ENCODE data around the gene CP. TPM values are rescaled to one million over a fixed set of nuclear protein-coding genes. Genes with fewer than 3 reads are reported as not detected.
A peak's percentile ranks its signal among the peaks of the same experiment; 100 is the strongest.

CP gene
- polyA plus RNA-seq, 1 donor (not counting 4 experiments of a cell fraction or from before 2014, with no cell fraction given): 0.03 TPM

DNA sequence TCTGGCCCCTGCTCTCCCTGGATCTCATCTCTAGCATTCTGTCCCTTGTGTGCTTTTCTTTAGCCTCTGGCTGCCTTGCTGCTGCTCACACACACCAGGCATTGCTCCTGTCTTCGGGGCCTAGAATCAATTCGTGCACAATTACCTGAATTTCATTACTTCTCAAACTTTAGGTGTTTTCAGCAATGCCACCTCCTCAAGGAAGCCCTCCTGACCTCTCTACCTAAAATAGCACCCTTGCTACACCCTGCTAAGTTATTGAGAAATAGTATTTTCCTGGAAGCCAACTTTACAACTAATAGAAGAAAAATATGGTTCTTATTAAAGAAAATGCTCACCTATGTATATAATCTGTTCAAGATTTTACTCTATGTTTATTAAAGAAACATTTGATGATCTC, 40.4 kb downstream of the CP start:
- dilution Hi-C loops (cut with MboI; ENCODE audit: extremely low pct_ligation_motif_present, low sequenced_read_pairs): no loop called here
- Histone ChIP-seq H3K79me2 (ENCODE audit: control insufficient read depth, insufficient read depth, low read length) (no peaks in the 10 kb centered on the region), H3K9me1 (ENCODE audit: control insufficient read depth, extremely low read depth, insufficient read depth, low read length) (no peaks in the 10 kb centered on the region), H3K9ac (ENCODE audit: control insufficient read depth, extremely low read depth, insufficient read depth, low read length) (no peak overlapping the region), H2AFZ (ENCODE audit: control insufficient read depth, low read length) (no peak overlapping the region), H3K9me3 (ENCODE audit: control insufficient read depth, low read depth, low read length) (no peaks in the 10 kb centered on the region), H3K27ac (ENCODE audit: control insufficient read depth, insufficient read depth, low read length) (no peak overlapping the region), H3K36me3 (ENCODE audit: control insufficient read depth in 2 of 2, extremely low read depth in 1 of 2, insufficient read depth in 2 of 2, low read length in 2 of 2) (peaks cover 0 to 1% of the 10 kb centered on the region in 2 experiments), H3K27me3 (ENCODE audit: control insufficient read depth, extremely low read depth, insufficient read depth, low read length) (no peaks in the 10 kb centered on the region), H3K4me2 (ENCODE audit: control insufficient read depth, extremely low read depth, insufficient read depth, low read depth, low read length) (no peak overlapping the region), H3K4me1 (ENCODE audit: control insufficient read depth, extremely low read depth, insufficient read depth, low read length) (no peaks in the 10 kb centered on the region), H4K20me1 (ENCODE audit: control insufficient read depth, extremely low read depth, insufficient read depth, low read length) (no peaks in the 10 kb centered on the region), H3K4me3 (ENCODE audit: control insufficient read depth in 2 of 3, extremely low read depth in 1 of 3, insufficient read depth in 2 of 3, low read depth in 1 of 3, low read length in 3 of 3) (no peak overlapping the region)
- TF ChIP-seq, protein P1, sequence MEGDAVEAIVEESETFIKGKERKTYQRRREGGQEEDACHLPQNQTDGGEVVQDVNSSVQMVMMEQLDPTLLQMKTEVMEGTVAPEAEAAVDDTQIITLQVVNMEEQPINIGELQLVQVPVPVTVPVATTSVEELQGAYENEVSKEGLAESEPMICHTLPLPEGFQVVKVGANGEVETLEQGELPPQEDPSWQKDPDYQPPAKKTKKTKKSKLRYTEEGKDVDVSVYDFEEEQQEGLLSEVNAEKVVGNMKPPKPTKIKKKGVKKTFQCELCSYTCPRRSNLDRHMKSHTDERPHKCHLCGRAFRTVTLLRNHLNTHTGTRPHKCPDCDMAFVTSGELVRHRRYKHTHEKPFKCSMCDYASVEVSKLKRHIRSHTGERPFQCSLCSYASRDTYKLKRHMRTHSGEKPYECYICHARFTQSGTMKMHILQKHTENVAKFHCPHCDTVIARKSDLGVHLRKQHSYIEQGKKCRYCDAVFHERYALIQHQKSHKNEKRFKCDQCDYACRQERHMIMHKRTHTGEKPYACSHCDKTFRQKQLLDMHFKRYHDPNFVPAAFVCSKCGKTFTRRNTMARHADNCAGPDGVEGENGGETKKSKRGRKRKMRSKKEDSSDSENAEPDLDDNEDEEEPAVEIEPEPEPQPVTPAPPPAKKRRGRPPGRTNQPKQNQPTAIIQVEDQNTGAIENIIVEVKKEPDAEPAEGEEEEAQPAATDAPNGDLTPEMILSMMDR (optimal IDR thresholded peaks at IDR 0.05 in 1 of 3, IDR thresholded peaks at IDR 0.05 in 1 of 3, conservative IDR thresholded peaks at IDR 0.05 in 1 of 3; ENCODE audit: extremely low read depth in 1 of 3, insufficient read depth in 2 of 3, low read length in 3 of 3): no peak
- TF ChIP-seq EZH2 (IDR thresholded peaks at IDR 0.05; ENCODE audit: low read length): no peak
- DNase-seq (ENCODE audit: low read depth, low spot score) (no peak), FAIRE-seq (no peak)

DNA sequence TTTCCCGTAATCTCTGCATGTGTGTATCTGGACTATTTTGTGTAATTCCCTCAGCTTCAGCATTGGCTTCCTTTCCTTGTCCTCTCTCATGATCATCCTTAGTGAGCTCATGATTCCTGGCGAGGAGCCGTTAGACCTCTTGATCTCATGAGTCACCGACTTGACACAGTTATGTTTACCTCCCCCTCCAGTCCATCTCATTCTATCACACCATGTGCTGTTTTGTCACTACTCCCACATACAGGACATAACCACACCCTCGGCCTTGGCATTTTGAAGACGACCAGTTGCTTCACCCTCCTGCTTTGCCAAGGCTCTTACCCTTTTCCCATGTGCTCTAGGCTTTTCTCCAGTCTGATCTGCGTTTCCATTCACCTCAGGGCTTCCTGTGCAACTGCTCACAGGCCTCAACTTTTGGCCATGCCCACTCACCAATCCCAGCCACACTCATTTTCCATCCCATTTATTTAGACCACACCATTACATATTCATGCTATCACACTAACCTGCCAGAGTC, 41.5 kb downstream of the CP start:
- FAIRE-seq (peak; percentile 58), DNase-seq (ENCODE audit: low read depth, low spot score) (peak; percentile 28)
- no peak overlapping the region for H3K4me3 ChIP-seq (ENCODE audit: control insufficient read depth in 2 of 3, extremely low read depth in 1 of 3, insufficient read depth in 2 of 3, low read depth in 1 of 3, low read length in 3 of 3)
- dilution Hi-C loops (cut with MboI; ENCODE audit: extremely low pct_ligation_motif_present, low sequenced_read_pairs): no loop called here
- H3K9ac ChIP-seq (ENCODE audit: control insufficient read depth, extremely low read depth, insufficient read depth, low read length): no peak overlapping the region
- TF ChIP-seq, protein P1 (optimal IDR thresholded peaks at IDR 0.05 in 1 of 3, IDR thresholded peaks at IDR 0.05 in 1 of 3, conservative IDR thresholded peaks at IDR 0.05 in 1 of 3; ENCODE audit: extremely low read depth in 1 of 3, insufficient read depth in 2 of 3, low read length in 3 of 3): no peak
- TF ChIP-seq EZH2 (IDR thresholded peaks at IDR 0.05; ENCODE audit: low read length): no peak
- H3K4me2 ChIP-seq (ENCODE audit: control insufficient read depth, extremely low read depth, insufficient read depth, low read depth, low read length): no peak overlapping the region
- no peaks in the 10 kb centered on the region for H3K9me3 ChIP-seq (ENCODE audit: control insufficient read depth, low read depth, low read length)
- no peaks in the 10 kb centered on the region for H4K20me1 ChIP-seq (ENCODE audit: control insufficient read depth, extremely low read depth, insufficient read depth, low read length)
- no peak overlapping the region for H2AFZ ChIP-seq (ENCODE audit: control insufficient read depth, low read length)
- H3K9me1 ChIP-seq (ENCODE audit: control insufficient read depth, extremely low read depth, insufficient read depth, low read length): no peaks in the 10 kb centered on the region
- no peaks in the 10 kb centered on the region for H3K79me2 ChIP-seq (ENCODE audit: control insufficient read depth, insufficient read depth, low read length)
- no peak overlapping the region for H3K27ac ChIP-seq (ENCODE audit: control insufficient read depth, insufficient read depth, low read length)
- peaks cover 0 to 1% of the 10 kb centered on the region in 2 experiments for H3K36me3 ChIP-seq (ENCODE audit: control insufficient read depth in 2 of 2, extremely low read depth in 1 of 2, insufficient read depth in 2 of 2, low read length in 2 of 2)
- no peaks in the 10 kb centered on the region for H3K4me1 ChIP-seq (ENCODE audit: control insufficient read depth, extremely low read depth, insufficient read depth, low read length)
- no peaks in the 10 kb centered on the region for H3K27me3 ChIP-seq (ENCODE audit: control insufficient read depth, extremely low read depth, insufficient read depth, low read length)

Measured in keratinocyte (primary cell).